ENCODE measurements around the gene HERC3.

GRCh38 chr4:88698519-88698918, 106.2 kb downstream of the HERC3 start:
- TF ChIP-seq CTCF (conservative IDR thresholded peaks at IDR 0.05; ENCODE audit: low read depth in 2 of 2) (no peak), EZH2phosphoT487 (IDR thresholded peaks at IDR 0.05; ENCODE audit: unreplicated experiment) (no peak), POLR2AphosphoS5 (IDR thresholded peaks at IDR 0.05; ENCODE audit: low read depth) (no peak), EZH2 (IDR thresholded peaks at IDR 0.05; ENCODE audit: low read depth, unreplicated experiment) (no peak)
